Osteocyte (in vitro differentiated cells): Measurements from ENCODE around the gene CRTAC1. TPM values are rescaled to one million over a fixed set of nuclear protein-coding genes. Genes with fewer than 3 reads are reported as not detected.

Experiments used
- DNase-seq: peaks from one replicate; pipeline ENCODE4 v3.0.0; 2021; ENCODE audit warnings: mixed read lengths; ENCODE audit not compliant: unreplicated experiment; ENCODE audit errors: extremely low spot score
- H3K27ac Mint-ChIP-seq: one replicate; pipeline ENCODE4 v1.8.0; 2021; ENCODE audit warnings: mild to moderate bottlenecking, mixed read lengths; ENCODE audit not compliant: unreplicated experiment
- H3K27me3 Mint-ChIP-seq: one replicate; pipeline ENCODE4 v1.8.0; 2021; ENCODE audit warnings: mixed read lengths; ENCODE audit not compliant: unreplicated experiment
- H3K36me3 Mint-ChIP-seq: one replicate; pipeline ENCODE4 v1.8.0; 2021; ENCODE audit warnings: mixed read lengths; ENCODE audit not compliant: unreplicated experiment
- H3K4me1 Mint-ChIP-seq: one replicate; pipeline ENCODE4 v1.8.0; 2021; ENCODE audit warnings: mixed read lengths; ENCODE audit not compliant: unreplicated experiment
- H3K4me3 Mint-ChIP-seq: one replicate; pipeline ENCODE4 v1.8.0; 2021; ENCODE audit warnings: mild to moderate bottlenecking, moderate library complexity, mixed read lengths; ENCODE audit not compliant: unreplicated experiment
- H3K9me3 Mint-ChIP-seq: one replicate; pipeline ENCODE4 v1.8.0; 2021; ENCODE audit warnings: mixed read lengths; ENCODE audit not compliant: unreplicated experiment
- CTCF ChIP-seq: fragments of 200-600 bp; sonication (generic); IDR thresholded peaks from 2 replicates; pipeline ENCODE4 v1.5.0; 2021; ENCODE audit warnings: antibody characterized with exemption, mild to moderate bottlenecking, moderate library complexity
- total RNA-seq: library from RNA; stranded (reverse); gene quantifications from 2 replicates; pipeline ENCODE4 v1.2.1, GENCODE V29; 2021

Gene CRTAC1
- total RNA-seq, 1 donor from 2014 or later: 0.16 TPM

GRCh38 chr10:97904576-97904975, 125.8 kb downstream of the CRTAC1 start:
- H3K27me3 Mint-ChIP-seq: peaks cover 33% of the 10 kb centered on the region
- H3K27ac Mint-ChIP-seq: no peak overlapping the region
- H3K4me1 Mint-ChIP-seq: peaks cover 2% of the 10 kb centered on the region
- no peaks in the 10 kb centered on the region for H3K36me3 Mint-ChIP-seq
- no peak for DNase-seq
- H3K4me3 Mint-ChIP-seq: no peak overlapping the region
- no peak for TF ChIP-seq CTCF
- no peaks in the 10 kb centered on the region for H3K9me3 Mint-ChIP-seq

DNA sequence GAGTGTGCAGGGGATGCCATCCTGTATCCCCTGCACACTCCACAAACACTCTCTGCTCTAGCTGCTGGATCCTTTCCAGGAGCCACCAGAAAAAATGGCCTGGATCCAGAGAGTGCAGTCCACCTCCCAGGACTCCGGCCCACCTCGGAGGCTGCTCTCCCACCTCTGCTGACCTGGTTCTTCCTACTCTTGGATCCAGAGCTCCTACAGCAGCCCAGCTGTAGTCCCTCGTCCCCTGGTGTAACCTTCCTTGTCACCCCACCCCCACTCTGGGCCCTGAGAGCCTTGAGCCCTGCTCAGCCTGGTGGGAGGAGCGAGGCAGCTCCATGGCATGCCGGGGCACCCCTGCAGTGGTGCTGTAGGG, 126.4 kb downstream of the CRTAC1 start:
- Mint-ChIP-seq H3K27me3 (peaks cover 27% of the 10 kb centered on the region), H3K27ac (no peak overlapping the region), H3K9me3 (no peaks in the 10 kb centered on the region), H3K36me3 (no peaks in the 10 kb centered on the region), H3K4me1 (peaks cover 2% of the 10 kb centered on the region), H3K4me3 (no peak overlapping the region)
- DNase-seq: no peak
- no peak for TF ChIP-seq CTCF

DNA sequence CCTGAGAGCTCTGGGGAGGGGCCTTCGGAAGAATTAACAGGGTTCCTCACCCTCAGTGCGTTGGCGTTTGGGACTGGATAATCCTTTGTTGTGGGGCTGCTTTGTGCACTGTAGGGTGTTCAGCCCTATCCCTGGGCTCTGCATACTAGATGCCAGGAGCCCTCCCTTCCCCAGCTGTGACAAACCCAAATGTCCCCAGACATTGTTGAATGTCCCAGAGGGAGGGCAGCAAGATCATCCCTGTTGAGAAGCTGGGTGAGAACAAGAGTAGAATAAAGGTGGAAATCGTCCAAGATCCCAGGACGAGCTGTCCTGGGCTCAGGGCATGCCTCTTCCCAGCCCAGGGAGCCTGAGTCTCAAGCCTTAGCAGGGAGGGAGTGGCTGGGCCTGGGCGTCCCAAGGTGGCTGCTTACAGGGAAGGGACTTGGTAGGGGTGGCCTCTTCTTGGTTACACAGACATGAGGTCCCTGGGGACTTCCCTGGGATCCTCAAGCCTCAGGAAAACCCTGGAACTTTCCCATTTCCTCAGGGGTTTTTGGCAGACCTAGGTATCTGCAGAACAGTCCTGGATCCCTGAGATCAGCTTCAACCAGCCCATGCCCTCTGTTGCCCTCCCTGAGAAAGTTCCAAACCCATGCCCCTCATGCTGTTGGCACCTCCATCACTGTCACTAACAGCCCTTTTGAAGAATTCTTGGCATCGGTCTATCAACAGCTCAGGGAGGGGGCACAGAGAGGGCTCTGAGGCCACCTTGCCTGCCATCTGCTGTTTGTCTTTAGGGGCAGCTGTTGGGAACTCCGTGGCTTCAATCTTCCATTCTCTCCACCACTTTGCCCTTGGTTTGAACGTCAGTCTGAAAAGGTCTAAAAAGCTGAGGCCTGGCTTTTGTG, 127.0 kb downstream of the CRTAC1 start:
- no peak for TF ChIP-seq CTCF

DNA sequence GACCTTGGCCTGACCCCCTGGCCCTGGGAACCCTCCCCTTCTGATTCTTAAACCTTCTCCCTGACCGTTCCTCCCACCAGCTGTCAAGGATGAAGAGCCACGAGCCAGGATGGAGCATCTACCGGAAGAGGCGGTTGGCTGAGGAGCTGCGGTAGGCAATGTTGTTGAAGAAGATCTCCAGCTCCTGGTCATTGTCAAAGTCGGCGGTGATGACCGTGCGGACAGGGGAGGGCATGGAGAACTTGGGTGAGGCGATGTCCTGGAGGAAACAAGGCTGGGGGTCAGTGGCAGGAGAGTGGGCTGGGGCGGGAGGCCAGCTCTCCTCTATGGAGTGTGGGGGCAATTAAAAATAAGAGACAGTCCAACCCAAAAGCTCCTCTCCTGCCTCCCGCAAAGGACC, 129.0 kb downstream of the CRTAC1 start:
- Mint-ChIP-seq H3K36me3 (no peaks in the 10 kb centered on the region), H3K27me3 (peaks cover 11% of the 10 kb centered on the region), H3K27ac (no peak overlapping the region), H3K4me1 (peaks cover 2% of the 10 kb centered on the region), H3K4me3 (no peak overlapping the region), H3K9me3 (no peaks in the 10 kb centered on the region)
- no peak for TF ChIP-seq CTCF
- DNase-seq: no peak

More for the DNA sequence above, 127.0 kb downstream of the CRTAC1 start:
- no peak overlapping the region for H3K4me3 Mint-ChIP-seq
- H3K36me3 Mint-ChIP-seq: no peaks in the 10 kb centered on the region
- DNase-seq: no peak
- H3K27me3 Mint-ChIP-seq: peaks cover 21% of the 10 kb centered on the region
- no peaks in the 10 kb centered on the region for H3K9me3 Mint-ChIP-seq
- H3K4me1 Mint-ChIP-seq: peaks cover 2% of the 10 kb centered on the region
- H3K27ac Mint-ChIP-seq: no peak overlapping the region

DNA sequence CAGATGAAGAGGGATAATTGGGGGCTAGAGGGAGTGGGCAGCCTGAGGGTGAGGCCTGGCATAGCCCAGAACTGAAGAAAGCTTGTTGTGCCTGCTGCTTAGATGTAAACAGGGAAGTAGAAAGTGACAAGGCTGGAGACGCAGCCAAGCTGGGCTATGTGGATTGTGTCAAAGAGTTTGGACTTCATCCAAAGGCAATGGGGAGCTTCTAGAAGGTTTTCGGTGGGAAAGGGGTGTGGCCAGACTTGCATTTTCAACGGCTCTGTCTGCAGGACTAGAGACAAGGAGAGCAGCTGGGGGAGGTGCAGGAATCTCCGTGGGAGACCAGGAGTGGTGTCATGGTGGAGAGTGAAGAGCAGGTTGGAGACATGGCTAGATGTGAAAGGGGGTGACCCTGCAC, 132.0 kb downstream of the CRTAC1 start:
- H3K4me1 Mint-ChIP-seq: no peaks in the 10 kb centered on the region
- no peaks in the 10 kb centered on the region for H3K9me3 Mint-ChIP-seq
- DNase-seq: no peak
- no peaks in the 10 kb centered on the region for H3K36me3 Mint-ChIP-seq
- H3K27me3 Mint-ChIP-seq: peaks cover 10% of the 10 kb centered on the region
- H3K4me3 Mint-ChIP-seq: no peak overlapping the region
- H3K27ac Mint-ChIP-seq: no peak overlapping the region
- no peak for TF ChIP-seq CTCF
